ENCODE results near the gene FGF12.
"Not testable (repeated sequence)": the region's sequence is repeated elsewhere in the genome, so short reads cannot be mapped to it uniquely, and the experiment has no call there.

Gene FGF12

DNA sequence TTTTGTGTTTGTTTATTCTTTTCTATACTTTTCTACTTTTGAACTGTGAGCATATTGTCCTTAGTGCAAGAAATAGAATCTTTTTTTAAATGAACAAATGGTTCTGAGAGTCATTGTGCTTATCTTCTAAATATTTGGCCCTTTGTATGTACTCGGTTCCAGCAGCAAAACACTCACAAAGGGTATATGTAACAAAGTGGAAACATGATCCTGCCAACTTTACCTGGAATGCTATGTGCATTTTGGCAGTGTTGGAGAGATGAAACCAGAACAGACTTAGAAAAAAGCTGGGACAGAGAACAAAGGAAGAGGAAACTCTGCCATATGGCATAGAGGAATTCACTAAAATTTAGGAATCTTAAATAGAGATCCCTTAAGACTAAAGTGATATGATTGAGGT, 150.1 kb downstream of the FGF12 start:
- Histone ChIP-seq H3K23ac (ENCODE audit: low read length) (no peak overlapping the region), H4K8ac (ENCODE audit: low read depth, low read length) (no peak overlapping the region)
- WGBS (ENCODE audit: extremely low coverage, insufficient coverage, insufficient read length), result no CpG with 5 or more reads among the region's 1 CpG

DNA sequence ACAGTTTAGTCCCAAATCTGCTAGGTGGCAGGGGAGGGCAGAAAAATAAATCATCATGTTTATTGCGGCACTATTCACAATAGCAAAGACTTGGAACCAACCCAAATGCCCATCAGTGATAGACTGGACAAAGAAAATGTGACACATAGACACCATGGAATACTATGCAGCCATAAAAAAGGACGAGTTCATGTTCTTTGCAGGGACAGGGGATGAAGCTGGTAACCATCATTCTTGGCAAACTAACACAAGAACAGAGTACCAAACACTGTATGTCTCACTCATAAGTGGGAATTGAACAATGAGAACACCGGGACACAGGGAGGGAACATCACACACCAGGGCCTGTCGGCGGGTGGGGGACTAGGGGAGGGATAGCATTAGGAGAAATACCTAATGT, 150.6 kb downstream of the FGF12 start:
- H3K9ac ChIP-seq (ENCODE audit: low read length); H3K4me1 ChIP-seq (ENCODE audit: control insufficient read depth in 1 of 2, insufficient read depth in 2 of 2, low read length in 2 of 2); H2BK5ac ChIP-seq (ENCODE audit: low read depth, low read length, poor library complexity); H3K36me3 ChIP-seq (ENCODE audit: control insufficient read depth in 1 of 2, insufficient read depth in 2 of 2, low read length in 2 of 2); H3K18ac ChIP-seq (ENCODE audit: low read length); H2BK120ac ChIP-seq (ENCODE audit: insufficient read depth, low read length, poor library complexity); H3K4ac ChIP-seq (ENCODE audit: low read depth, low read length); H3K4me2 ChIP-seq (ENCODE audit: low read length); H3K14ac ChIP-seq (ENCODE audit: low read length); H2AK5ac ChIP-seq (ENCODE audit: low read length); H4K12ac ChIP-seq (ENCODE audit: low read depth, low read length); H2BK12ac ChIP-seq (ENCODE audit: low read length); H4K91ac ChIP-seq (ENCODE audit: low read depth, low read length); H3K79me1 ChIP-seq (ENCODE audit: low read length); H4K8ac ChIP-seq (ENCODE audit: low read depth, low read length); DNase-seq; H3K79me2 ChIP-seq (ENCODE audit: control insufficient read depth, insufficient read depth, low read length, poor library complexity); H3K23ac ChIP-seq (ENCODE audit: low read length); H3K27me3 ChIP-seq (ENCODE audit: insufficient read depth, low read length); H2AFZ ChIP-seq (ENCODE audit: insufficient read depth, low read length, poor library complexity); H3K9me3 ChIP-seq (ENCODE audit: insufficient read depth, low read depth, low read length); H3K4me3 ChIP-seq (ENCODE audit: low read depth, low read length); H3K27ac ChIP-seq (ENCODE audit: low read depth, low read length): not testable (repeated sequence)
- no CpG with 5 or more reads among the region's 5 CpGs for WGBS (ENCODE audit: extremely low coverage, insufficient coverage, insufficient read length)

More for the DNA sequence above, 150.1 kb downstream of the FGF12 start:
- Histone ChIP-seq H3K79me2 (ENCODE audit: control insufficient read depth, insufficient read depth, low read length, poor library complexity) (no peaks in the 10 kb centered on the region), H2BK12ac (ENCODE audit: low read length) (no peak overlapping the region), H3K14ac (ENCODE audit: low read length) (no peak overlapping the region), H4K91ac (ENCODE audit: low read depth, low read length) (no peak overlapping the region), H2AFZ (ENCODE audit: insufficient read depth, low read length, poor library complexity) (no peak overlapping the region), H3K79me1 (ENCODE audit: low read length) (no peaks in the 10 kb centered on the region), H3K4me3 (ENCODE audit: low read depth, low read length) (no peak overlapping the region), H3K27ac (ENCODE audit: low read depth, low read length) (no peak overlapping the region), H4K12ac (ENCODE audit: low read depth, low read length) (no peak overlapping the region), H2BK120ac (ENCODE audit: insufficient read depth, low read length, poor library complexity) (no peak overlapping the region), H3K36me3 (ENCODE audit: control insufficient read depth in 1 of 2, insufficient read depth in 2 of 2, low read length in 2 of 2) (no peaks in the 10 kb centered on the region), H3K4ac (ENCODE audit: low read depth, low read length) (no peak overlapping the region), H3K9ac (ENCODE audit: low read length) (no peak overlapping the region), H3K4me1 (ENCODE audit: control insufficient read depth in 1 of 2, insufficient read depth in 2 of 2, low read length in 2 of 2) (no peaks in the 10 kb centered on the region), H3K27me3 (ENCODE audit: insufficient read depth, low read length) (no peaks in the 10 kb centered on the region), H2AK5ac (ENCODE audit: low read length) (no peak overlapping the region), H3K4me2 (ENCODE audit: low read length) (no peak overlapping the region), H2BK5ac (ENCODE audit: low read depth, low read length, poor library complexity) (no peak overlapping the region), H3K18ac (ENCODE audit: low read length) (no peak overlapping the region), H3K9me3 (ENCODE audit: insufficient read depth, low read depth, low read length) (no peaks in the 10 kb centered on the region)
- DNase-seq, result no peak

- Histone ChIP-seq H4K8ac (ENCODE audit: low read depth, low read length) (no peak overlapping the region), H3K4me3 (ENCODE audit: low read depth, low read length) (no peak overlapping the region), H3K36me3 (ENCODE audit: control insufficient read depth in 1 of 2, insufficient read depth in 2 of 2, low read length in 2 of 2) (no peaks in the 10 kb centered on the region), H3K23ac (ENCODE audit: low read length) (no peak overlapping the region), H3K27ac (ENCODE audit: low read depth, low read length) (no peak overlapping the region), H3K14ac (ENCODE audit: low read length) (no peak overlapping the region), H2BK120ac (ENCODE audit: insufficient read depth, low read length, poor library complexity) (no peak overlapping the region), H3K79me2 (ENCODE audit: control insufficient read depth, insufficient read depth, low read length, poor library complexity) (no peaks in the 10 kb centered on the region), H2AK5ac (ENCODE audit: low read length) (no peak overlapping the region), H3K9me3 (ENCODE audit: insufficient read depth, low read depth, low read length) (no peaks in the 10 kb centered on the region), H2AFZ (ENCODE audit: insufficient read depth, low read length, poor library complexity) (no peak overlapping the region), H3K4me2 (ENCODE audit: low read length) (no peak overlapping the region), H3K4ac (ENCODE audit: low read depth, low read length) (no peak overlapping the region), H4K91ac (ENCODE audit: low read depth, low read length) (no peak overlapping the region), H3K4me1 (ENCODE audit: control insufficient read depth in 1 of 2, insufficient read depth in 2 of 2, low read length in 2 of 2) (no peaks in the 10 kb centered on the region), H3K79me1 (ENCODE audit: low read length) (no peaks in the 10 kb centered on the region), H2BK5ac (ENCODE audit: low read depth, low read length, poor library complexity) (no peak overlapping the region), H3K18ac (ENCODE audit: low read length) (no peak overlapping the region), H2BK12ac (ENCODE audit: low read length) (no peak overlapping the region), H3K27me3 (ENCODE audit: insufficient read depth, low read length) (no peaks in the 10 kb centered on the region), H3K9ac (ENCODE audit: low read length) (no peak overlapping the region), H4K12ac (ENCODE audit: low read depth, low read length) (no peak overlapping the region)
- no CpG with 5 or more reads among the region's 3 CpGs for WGBS (ENCODE audit: extremely low coverage, insufficient coverage, insufficient read length)
- no peak for DNase-seq
Observed at GRCh38 chr3:192575879-192576506, 151.3 kb downstream of the FGF12 start.

DNA sequence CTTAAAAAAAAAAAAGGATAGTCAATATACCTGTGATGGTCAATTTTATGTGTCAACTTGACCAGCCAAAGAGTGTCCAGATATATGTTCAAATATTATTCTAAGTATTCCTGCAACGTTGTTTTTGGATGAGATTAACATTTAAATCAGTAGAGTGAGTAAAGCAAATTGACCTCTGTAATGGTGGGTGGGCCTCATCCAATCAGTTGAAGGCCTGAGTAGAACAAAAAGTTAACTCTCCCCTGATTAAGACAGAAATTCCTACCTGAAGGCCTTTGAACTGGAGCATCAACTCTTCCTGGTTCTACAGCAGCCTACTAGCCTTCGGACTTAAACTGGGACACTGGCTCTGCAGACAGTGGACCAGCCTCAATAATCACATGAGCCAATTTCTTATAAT, 154.1 kb downstream of the FGF12 start:
- Histone ChIP-seq H4K91ac (ENCODE audit: low read depth, low read length) (no peak overlapping the region), H3K4me3 (ENCODE audit: low read depth, low read length) (no peak overlapping the region), H2BK120ac (ENCODE audit: insufficient read depth, low read length, poor library complexity) (no peak overlapping the region), H3K4me2 (ENCODE audit: low read length) (no peak overlapping the region), H3K9me3 (ENCODE audit: insufficient read depth, low read depth, low read length) (no peaks in the 10 kb centered on the region), H2AFZ (ENCODE audit: insufficient read depth, low read length, poor library complexity) (no peak overlapping the region), H4K8ac (ENCODE audit: low read depth, low read length) (no peak overlapping the region), H2AK5ac (ENCODE audit: low read length) (no peak overlapping the region), H3K9ac (ENCODE audit: low read length) (no peak overlapping the region), H3K27ac (ENCODE audit: low read depth, low read length) (no peak overlapping the region), H4K12ac (ENCODE audit: low read depth, low read length) (no peak overlapping the region), H3K14ac (ENCODE audit: low read length) (no peak overlapping the region), H3K27me3 (ENCODE audit: insufficient read depth, low read length) (no peaks in the 10 kb centered on the region), H3K4ac (ENCODE audit: low read depth, low read length) (no peak overlapping the region), H3K23ac (ENCODE audit: low read length) (no peak overlapping the region), H3K18ac (ENCODE audit: low read length) (no peak overlapping the region), H2BK12ac (ENCODE audit: low read length) (no peak overlapping the region), H3K4me1 (ENCODE audit: control insufficient read depth in 1 of 2, insufficient read depth in 2 of 2, low read length in 2 of 2) (no peaks in the 10 kb centered on the region), H3K36me3 (ENCODE audit: control insufficient read depth in 1 of 2, insufficient read depth in 2 of 2, low read length in 2 of 2) (no peaks in the 10 kb centered on the region), H2BK5ac (ENCODE audit: low read depth, low read length, poor library complexity) (no peak overlapping the region), H3K79me1 (ENCODE audit: low read length) (no peaks in the 10 kb centered on the region), H3K79me2 (ENCODE audit: control insufficient read depth, insufficient read depth, low read length, poor library complexity) (no peaks in the 10 kb centered on the region)
- no CpG with 5 or more reads among the region's 2 CpGs for WGBS (ENCODE audit: extremely low coverage, insufficient coverage, insufficient read length)
- DNase-seq, result no peak
